HL-60/S4 treated with phorbol 12-myristate 13-acetate at 8.2 ng/mL for 4 days and 3 days (cell line): ENCODE results near the gene POU2F2.

Source experiments
- in situ Hi-C: fragments of 300-500 bp; cut with MboI; formaldehyde crosslinking; loops from 2 replicates; pipeline ENCODE4 v1.15.0; 2022; ENCODE audit warnings: low sequenced_read_pairs

Gene POU2F2

DNA sequence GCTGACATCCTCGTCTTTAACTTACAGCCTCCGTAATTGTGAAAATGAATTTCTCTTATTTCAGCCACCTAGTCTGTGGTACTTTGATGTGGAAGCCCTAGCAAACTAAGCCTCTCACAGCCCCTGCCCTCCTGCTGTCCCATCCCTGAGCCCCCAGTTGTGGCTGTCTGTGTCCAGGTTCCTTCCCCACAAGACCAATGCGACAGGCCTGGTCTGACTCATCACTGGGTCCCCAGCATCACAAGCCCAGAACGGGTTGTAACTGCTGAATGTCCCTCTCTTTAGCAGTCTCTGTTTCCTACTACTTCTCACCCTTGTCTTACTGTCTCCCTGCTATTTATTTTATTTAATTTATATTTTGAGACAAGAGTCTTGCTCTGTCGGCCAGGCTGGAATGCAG lies 5.7 kb downstream of the POU2F2 start:
- in situ Hi-C loops, result no loop called here

DNA sequence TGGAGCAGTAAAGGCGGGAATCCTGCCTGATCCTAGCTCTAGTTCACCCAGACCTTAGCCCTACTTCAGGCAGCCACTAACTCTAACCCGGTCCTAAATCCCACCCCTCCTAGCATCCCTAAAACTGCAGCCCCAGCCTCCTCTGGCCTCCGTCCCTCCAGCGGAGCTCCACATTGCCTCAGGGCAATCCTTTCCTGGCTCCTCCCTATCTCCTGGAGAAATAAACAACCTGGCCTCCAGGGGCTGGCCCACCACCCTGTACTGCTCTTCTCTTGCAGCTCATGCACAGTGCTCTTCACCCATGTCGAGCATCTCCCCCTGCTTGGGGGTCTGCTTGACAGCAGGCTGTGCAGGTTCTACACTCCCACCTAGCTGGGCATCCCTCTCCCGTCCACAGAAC lies 6.7 kb downstream of the POU2F2 start:
- in situ Hi-C loops, result no loop called here

DNA sequence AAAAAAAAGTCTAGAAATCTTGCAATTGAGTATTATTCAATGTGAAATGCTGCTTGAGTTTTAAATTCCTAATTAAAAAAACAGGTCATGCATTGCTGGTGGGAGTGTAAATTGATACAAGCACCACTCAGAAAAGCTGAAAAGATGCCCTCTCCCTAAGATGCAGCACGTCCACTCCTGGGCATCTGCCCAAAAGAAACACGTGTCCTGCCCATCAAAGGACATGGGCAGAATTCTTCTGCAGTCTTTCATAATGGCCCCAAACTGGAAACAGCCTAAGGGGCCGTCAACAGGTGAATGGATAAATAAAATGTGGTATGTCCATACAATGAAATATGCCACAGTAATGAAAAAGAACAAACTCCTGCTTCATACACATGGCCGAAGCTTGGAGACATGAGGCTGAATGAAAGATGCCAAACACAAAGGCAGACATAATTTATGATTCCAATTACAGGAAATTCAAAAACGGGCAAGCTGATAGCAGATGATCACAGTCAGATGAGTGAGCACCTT lies 7.8 kb downstream of the POU2F2 start:
- in situ Hi-C loops, result no loop called here

DNA sequence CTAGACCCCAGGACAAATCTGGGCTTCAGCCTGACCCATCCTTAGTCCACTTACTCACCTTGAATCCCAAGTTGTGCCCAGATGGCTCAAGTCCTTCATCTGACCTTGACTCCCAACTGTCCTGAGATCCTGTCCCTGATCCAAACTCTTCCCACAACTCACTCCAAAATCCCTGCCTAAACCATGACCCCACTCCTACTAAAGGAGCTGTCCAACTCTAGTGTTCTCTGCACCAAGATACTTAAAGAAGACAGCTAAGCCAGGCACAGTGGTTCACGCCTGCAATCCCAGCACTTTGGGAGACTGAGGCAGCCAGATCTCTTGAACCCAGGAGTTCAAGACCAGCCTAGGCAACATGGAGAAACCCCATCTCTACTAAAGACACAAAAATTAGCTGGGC lies 8.5 kb downstream of the POU2F2 start:
- in situ Hi-C loops, result no loop called here

DNA sequence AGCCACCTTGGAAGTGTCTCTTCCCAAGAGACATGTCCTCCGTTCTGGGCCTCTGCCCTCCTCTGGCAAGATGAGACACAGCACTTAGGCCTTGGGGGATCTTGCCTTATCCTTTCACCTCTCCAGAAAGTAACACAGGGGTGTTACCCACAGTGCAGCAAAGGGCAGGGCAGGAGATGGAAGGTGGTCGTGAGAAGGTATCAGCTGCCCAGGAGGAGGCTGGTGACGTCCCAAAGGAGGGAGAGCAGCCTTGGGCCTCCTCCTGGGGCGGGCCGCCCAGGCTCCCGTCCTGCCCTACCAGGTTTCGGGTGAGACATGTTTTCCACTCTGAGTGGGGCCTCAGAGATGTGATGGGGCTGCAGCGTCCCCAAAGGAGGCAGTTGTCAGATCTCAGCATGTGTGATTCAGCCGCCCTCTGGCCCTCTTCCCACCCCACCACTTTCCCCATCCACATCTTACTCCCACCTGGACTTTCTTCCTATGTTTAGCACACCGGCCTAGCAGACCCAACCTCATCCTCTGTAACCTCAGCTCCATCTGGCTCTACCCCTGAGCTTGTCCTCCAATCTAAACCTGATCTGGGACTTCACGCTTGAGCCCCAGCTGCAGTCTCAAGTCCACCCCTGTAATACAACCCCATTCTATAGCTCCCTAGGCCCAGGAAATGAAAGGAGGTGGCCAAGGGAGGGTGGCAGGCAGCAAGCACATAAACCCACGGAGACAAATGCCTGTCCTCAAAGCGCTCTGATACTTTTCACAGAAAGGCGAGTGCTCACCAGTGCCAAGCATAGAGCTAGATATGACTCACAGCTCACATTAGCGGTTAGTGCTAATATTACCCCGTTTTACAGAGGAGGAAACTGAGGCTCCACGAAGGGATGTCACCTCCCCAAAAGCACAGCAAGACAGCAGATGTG lies 9.3 kb downstream of the POU2F2 start:
- in situ Hi-C loops, result no loop called here

DNA sequence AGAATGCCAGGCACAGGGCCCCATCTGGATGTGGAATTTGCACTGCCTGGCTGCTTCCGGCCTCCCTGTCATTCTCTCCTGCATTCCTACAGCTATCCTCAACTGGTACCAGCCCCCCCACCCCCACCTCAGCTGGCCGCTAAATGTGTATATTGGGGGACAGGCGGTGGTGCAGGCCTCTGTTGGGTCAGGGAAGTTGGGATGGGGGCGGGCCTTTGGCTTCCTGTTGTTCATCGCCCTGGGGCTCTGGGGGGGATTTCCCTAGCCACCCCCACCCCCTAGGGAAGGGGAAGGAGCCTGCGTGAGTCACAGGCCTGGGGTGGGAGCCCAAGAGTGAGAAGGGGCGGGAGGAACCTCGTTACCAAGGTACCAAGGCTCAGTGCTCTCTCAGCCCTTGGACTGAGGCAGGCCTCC lies 10.6 kb downstream of the POU2F2 start:
- in situ Hi-C loops, result no loop called here

DNA sequence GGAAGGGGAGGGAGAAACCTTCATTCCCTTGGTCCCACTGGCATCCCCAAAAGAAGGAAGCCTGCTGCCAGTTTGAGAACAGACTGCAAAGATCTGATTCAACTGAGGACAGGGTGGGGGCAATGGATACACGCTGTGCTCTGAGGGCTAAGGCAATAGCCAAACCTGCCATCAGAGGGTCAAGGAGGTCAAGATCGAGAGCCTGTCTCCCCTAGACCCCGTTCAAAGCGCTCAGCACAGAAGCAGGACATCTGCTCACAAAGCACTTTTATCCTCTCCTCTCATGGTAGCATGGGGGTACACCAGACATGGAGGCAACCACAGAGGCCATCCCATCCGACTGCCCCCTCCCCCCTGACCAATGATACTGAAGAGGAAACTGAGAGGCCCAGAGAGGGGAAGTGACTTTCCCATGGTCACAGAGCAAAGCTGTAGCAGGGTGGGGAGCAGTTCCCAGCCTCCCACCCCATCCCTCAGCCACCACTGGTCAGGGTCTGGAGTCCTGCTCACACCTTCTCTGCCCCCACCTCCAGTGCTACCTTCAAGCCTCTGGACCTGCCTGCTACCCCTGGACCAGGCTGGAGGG lies 11.1 kb downstream of the POU2F2 start:
- in situ Hi-C loops, result no loop called here

DNA sequence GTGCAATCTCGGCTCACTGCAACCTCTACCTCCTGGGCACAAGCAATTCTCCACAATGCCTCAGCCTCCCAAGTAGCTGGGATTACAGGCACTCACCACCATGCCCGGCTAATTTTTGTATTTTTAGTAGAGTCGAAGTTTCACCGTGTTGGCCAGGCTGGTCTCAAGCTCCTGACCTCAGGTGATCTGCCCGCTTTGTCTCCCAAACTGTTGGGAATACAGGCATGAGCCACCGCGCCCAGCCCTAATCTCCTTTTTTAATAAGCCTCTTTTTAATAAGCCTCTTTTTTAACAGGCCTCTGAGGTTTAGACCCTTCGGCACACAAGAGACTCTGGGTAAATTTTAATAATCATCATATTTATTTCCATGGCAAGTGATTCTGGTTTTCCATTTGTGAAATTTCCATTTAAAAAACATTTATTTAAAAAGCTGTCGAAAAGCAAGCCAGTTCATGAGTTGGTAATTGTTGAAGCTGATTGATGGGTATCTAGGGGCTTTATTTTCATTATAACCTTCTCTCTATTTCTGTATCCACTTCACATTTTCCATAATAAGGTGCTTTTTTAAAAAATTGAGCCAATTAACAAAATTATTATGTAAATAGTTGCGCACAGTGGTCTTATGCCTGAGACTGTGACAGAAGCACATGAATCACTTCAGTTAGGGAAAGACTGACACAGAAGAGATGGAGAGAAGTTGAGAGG lies 11.8 kb downstream of the POU2F2 start:
- in situ Hi-C loops, result no loop called here

DNA sequence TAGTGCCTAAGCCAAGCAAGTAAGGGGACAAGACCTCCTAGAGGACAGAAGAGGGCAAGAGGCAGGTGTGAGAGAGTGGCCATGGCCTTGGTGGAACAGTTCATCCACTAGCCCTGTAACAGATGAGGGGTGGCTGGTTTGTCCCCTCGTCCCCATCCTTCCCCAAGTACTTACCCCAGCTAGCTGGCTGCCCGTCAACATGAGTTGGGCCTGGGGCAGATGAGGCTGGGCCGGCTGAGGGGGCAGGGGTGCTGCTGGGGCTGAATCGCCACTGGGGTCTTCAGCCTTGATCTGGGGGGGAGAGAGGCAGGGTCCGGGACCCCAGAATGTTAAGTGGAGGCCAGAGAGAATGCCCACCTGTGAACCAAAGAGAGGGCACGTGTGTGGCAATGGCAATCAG lies 15.2 kb downstream of the POU2F2 start:
- in situ Hi-C loops, result loop anchor here (10.0 kb wide), 1 partner anchor 318 kb away; no protein-coding TSS in a partner anchor

DNA sequence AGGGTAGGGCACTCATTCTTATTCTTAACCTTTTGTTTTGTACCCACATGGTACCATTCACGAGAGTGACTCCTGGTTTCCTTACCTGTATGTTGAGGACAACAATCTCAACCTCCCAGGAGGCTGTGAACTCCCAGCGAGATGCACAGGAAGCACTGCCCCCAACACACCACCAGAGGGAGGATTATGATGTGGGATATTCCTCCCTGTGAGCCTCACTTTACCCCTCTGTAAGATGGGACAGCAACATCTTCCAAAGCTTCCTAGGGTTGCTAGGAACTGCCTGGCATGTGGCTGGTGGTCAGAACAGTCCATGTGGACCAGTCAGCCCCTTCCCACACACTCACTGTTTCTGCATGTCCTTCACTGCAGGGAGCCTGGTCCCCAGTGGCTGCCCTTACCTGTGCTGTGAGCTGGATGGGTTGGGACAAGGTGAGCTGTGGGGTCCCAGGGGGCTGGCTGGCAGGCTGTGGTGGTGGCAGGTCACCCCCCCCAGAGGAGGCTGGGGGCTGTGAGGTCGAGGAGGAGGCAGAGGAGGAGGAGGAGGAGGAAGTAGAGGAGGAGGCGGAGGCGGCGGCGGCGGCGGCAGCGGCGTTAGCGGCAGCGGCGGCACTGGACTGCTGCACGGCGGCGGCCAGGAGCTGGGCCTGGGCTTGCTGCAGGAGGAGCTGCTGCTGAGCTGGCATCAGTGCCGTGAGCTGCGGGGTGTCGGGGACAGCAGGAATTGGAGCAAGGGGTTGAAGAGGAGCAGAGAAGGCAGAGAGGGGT lies 15.8 kb downstream of the POU2F2 start:
- in situ Hi-C loops, result loop anchor here (10.0 kb wide), 1 partner anchor 318 kb away; no protein-coding TSS in a partner anchor

DNA sequence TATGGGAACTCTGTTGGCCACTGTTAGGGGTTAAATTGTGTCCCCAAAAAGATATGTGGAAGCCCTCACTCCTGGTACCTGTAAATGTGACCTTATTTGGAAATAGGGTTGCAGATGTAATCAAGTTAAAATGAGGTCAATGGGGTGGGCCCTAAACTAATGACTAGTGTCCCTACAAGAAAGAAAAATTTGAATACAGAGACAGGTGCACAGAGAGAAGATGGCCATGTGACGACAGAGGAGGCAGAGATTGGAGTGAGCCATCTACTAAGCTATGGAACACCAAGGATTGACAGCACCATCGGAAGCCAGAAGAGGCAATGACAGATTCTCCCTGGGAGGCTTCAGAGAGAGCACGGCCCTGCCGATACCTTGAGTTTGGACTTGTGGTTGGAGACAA lies 16.5 kb downstream of the POU2F2 start:
- in situ Hi-C loops, result loop anchor here (10.0 kb wide), 1 partner anchor 319 kb away; no protein-coding TSS in a partner anchor

DNA sequence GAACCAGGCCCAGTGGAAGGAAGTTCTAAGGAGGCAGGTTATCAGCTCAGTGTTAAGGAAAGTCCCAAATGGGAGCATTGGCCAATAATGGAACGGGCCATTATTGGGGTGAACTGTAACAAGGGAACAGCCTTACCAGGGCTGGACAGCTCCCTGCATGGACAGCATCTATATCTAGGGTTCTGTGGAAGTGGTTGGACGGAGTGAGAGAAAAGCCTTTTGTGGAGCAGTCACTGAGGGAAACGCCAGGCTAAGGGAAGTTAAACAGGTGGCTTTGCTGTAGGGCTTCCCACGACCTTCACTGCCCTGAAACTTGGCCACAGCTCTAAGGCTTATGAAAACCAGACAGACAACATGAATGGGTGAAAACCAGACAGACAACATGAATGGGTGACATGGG lies 17.0 kb downstream of the POU2F2 start:
- in situ Hi-C loops, result loop anchor here (10.0 kb wide), 1 partner anchor 320 kb away; no protein-coding TSS in a partner anchor

DNA sequence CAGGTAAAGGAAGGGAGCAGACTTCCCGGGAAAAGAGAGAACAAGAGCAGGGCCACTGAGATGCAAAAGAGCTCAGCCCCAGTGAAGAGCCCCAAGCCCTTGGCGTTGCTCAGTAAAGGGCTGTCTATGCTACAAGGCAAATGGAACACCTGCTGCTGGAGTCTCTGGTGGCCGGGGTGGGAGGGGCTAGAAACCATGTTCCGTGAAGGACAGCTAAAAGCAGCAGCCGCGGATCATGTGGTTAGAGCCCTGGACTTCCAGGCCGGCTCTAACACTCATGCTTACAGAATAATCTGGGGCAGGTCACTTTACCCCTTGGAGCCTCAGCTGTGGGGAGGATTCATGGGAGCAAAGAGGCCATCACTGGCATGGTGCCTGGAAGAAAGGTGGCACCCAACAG lies 17.8 kb downstream of the POU2F2 start:
- in situ Hi-C loops, result loop anchor here (10.0 kb wide), 1 partner anchor 320 kb away; no protein-coding TSS in a partner anchor

DNA sequence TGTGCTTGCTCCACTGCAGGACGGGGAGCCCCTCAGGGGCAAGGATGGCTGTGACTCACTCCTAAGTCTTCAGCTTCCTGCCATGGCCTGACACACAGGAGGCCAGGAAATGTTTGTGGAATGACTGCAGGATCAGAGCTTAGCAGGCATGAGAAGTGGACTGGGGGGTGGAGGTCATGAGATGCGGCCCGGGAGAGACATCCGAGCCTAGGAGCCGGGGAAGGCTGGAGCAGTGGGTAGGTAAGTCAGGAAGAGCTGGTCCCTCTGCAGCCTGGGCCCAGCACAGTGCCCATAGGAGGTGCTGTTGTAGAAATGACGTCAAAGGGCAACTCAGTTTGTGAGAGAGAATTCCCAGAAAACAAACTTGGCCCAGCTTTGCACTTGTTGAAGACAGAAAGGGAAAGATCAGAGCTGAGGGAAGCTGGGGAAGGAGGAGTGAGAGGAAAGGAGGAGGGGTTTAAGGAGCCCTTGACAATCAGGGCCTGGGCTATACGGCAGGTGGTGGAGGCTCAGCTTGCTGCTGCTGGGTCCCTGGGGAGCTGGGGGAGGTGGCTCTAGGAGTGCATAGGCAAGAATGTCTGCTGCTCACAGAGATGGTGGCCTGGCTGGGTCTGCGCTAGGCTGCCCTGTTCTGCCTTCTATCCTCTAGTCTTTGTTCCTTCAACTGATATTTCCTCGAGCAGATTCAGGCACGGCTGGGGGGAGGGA lies 18.5 kb downstream of the POU2F2 start:
- in situ Hi-C loops, result loop anchor here (10.0 kb wide), 1 partner anchor 321 kb away; no protein-coding TSS in a partner anchor

DNA sequence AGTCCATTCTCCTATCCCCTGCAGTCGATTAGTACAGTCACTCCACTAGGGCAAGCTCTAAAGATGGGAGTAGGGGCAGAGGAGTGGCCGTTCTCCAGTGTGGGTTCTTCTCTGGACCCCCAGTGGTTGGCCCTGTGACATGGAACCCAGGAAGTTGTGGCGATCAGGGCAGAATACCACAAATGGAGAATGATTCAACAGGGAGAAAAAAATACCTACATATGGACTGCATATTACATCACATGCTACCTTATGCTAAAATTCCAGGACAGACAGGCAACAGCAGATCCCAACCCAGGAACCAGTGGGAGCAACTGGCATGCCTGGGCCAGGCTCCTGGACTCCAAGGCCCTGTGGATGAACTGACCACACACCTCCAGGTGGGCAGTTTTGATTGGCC lies 20.4 kb downstream of the POU2F2 start:
- in situ Hi-C loops, result loop anchor here (10.0 kb wide), 1 partner anchor 323 kb away; no protein-coding TSS in a partner anchor

DNA sequence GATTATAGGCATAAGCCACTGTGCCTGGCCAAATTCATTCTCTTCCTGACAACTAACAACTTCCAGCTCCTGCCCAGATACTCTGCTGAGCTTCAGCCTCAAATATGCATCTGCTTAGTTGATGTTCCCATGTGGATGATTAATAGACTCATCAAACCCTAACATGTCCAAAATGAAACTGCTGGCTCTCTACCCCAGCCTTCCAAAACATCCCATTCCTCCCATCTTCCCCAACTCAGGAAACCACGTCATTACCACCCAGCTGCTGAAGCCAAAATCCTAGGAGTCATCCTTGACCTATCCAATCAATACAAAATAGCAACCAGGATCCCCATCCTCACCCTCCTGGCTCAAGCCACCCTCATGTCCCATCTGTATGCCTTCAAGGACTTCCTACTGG lies 20.9 kb downstream of the POU2F2 start:
- in situ Hi-C loops, result loop anchor here (10.0 kb wide), 1 partner anchor 323 kb away; no protein-coding TSS in a partner anchor

DNA sequence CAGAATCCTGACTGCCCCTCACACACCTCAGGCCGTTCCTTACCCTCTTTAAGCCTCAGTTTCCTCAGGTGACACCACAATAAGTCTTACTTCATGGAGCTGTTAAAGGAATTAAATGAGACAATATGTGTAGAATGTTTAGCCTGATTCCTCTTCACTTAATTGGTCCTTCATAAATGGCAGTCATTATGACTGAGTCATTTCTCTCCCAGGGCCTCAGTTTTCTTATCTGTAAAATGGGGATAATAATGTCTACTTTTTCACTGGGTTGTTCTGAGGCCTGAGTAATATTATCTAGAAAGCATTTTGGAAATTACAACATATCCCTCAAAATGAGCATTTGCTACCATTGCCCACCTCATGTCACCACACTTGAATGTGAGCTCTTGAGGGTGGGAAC lies 21.6 kb downstream of the POU2F2 start:
- in situ Hi-C loops, result loop anchor here (10.0 kb wide), 1 partner anchor 324 kb away; no protein-coding TSS in a partner anchor

DNA sequence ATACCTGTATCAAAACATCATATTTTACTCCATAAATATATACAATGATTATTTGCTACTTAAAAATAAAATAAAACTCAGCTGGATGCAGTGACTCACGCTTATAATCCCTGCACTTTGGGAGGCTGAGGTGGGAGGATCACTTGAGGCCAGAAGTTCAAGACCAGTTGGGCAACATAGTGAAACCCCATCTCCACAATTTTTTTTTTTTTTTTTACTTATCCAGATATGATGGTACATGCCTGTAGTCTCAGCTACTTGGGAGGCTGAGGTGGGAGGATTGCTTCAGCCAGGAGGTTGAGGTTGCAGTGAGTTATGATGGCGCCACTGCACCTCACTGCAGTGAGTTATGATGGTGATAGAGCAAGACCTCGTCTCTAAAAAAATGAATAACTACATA lies 22.4 kb downstream of the POU2F2 start:
- in situ Hi-C loops, result loop anchor here (10.0 kb wide), 1 partner anchor 325 kb away; no protein-coding TSS in a partner anchor
